Measurements from ENCODE around the gene WWP2. TPM values are rescaled to one million over a fixed set of nuclear protein-coding genes. Genes with fewer than 3 reads are reported as not detected.

Gene WWP2
- total RNA-seq, 1 experiment from 2014 or later = 40.2 TPM

DNA sequence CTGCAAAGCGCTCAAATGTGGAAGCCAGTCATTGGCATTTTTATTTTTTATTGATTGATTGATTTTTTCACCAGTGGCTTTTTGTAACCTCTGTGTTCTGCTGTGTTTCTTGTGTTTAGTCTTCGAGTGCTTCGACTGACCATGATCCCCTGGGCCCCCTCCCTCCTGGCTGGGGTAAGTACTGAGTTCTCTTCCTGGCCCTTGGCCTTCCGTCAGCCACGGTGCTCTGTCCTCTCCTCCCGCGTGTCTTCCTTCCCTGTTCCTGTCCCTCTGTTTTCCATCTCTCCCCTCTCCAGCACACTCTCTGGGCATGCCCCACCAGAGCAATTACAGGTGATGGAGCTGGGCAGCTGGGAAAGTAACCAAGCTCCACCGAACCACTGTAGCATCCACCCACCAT lies 163.2 kb downstream of the WWP2 start:
- H3K9ac ChIP-seq (ENCODE audit: extremely low read depth, insufficient read length, low read length) = no peak overlapping the region
- no peaks in the 10 kb centered on the region for H3K79me2 ChIP-seq (ENCODE audit: insufficient read depth, low read length)
- no peak overlapping the region for H3K27ac ChIP-seq (ENCODE audit: insufficient read length, low read depth, low read length)
- H3K4me1 Mint-ChIP-seq = peaks cover 22 to 40% of the 10 kb centered on the region in 2 experiments
- H2BK15ac ChIP-seq (ENCODE audit: low read depth, low read length) = no peak overlapping the region
- no peak for DNase-seq
- H3K27me3 Mint-ChIP-seq (ENCODE audit: low read depth) = no peaks in the 10 kb centered on the region; the same call in 1 of the 2 replicates
- H4K8ac ChIP-seq (replicated peaks; ENCODE audit: insufficient read length, low read depth, low read length) = no peak overlapping the region
- no peak overlapping the region for H3K56ac ChIP-seq (ENCODE audit: insufficient read length, low read depth, low read length)
- H4K5ac ChIP-seq (ENCODE audit: insufficient read length, low read depth, low read length) = no peak overlapping the region
- no peak overlapping the region for H3K4ac ChIP-seq (ENCODE audit: low read depth, low read length)
- H3K23ac ChIP-seq (ENCODE audit: insufficient read length, low read depth, low read length) = no peak overlapping the region
- H3K27me3 ChIP-seq (ENCODE audit: insufficient read depth, low read length) = no peaks in the 10 kb centered on the region
- H3K27ac Mint-ChIP-seq = peak overlapping the region; percentile 49 to 71 (median 63); a peak in 6 of 7 replicates
- no peak overlapping the region for H3K14ac ChIP-seq (ENCODE audit: insufficient read depth, low read length)
- H3K4me3 Mint-ChIP-seq = no peak overlapping the region
- peaks cover 2 to 15% (median 4%) of the 10 kb centered on the region in 3 experiments; a peak in 4 of 7 replicates for H3K36me3 Mint-ChIP-seq (ENCODE audit: insufficient read depth in 1 of 3, low read depth in 3 of 3)
- H3K4me1 ChIP-seq (ENCODE audit: insufficient read depth, low read length) = peaks cover 6% of the 10 kb centered on the region; the same call in 1 of the 2 replicates
- TF ChIP-seq, protein P1, sequence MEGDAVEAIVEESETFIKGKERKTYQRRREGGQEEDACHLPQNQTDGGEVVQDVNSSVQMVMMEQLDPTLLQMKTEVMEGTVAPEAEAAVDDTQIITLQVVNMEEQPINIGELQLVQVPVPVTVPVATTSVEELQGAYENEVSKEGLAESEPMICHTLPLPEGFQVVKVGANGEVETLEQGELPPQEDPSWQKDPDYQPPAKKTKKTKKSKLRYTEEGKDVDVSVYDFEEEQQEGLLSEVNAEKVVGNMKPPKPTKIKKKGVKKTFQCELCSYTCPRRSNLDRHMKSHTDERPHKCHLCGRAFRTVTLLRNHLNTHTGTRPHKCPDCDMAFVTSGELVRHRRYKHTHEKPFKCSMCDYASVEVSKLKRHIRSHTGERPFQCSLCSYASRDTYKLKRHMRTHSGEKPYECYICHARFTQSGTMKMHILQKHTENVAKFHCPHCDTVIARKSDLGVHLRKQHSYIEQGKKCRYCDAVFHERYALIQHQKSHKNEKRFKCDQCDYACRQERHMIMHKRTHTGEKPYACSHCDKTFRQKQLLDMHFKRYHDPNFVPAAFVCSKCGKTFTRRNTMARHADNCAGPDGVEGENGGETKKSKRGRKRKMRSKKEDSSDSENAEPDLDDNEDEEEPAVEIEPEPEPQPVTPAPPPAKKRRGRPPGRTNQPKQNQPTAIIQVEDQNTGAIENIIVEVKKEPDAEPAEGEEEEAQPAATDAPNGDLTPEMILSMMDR (conservative IDR thresholded peaks at IDR 0.05) = no peak
- H3T11ph ChIP-seq (ENCODE audit: low read length) = no peak overlapping the region
- H3K4me2 ChIP-seq (ENCODE audit: insufficient read depth, insufficient read length, low read length) = no peak overlapping the region
- no peak overlapping the region for H2BK120ac ChIP-seq (ENCODE audit: low read depth, low read length, poor library complexity, severe bottlenecking)
- H3K79me1 ChIP-seq (ENCODE audit: insufficient read depth, low read depth, low read length, poor library complexity, severe bottlenecking) = no peaks in the 10 kb centered on the region
- no peaks in the 10 kb centered on the region for H4K20me1 ChIP-seq (ENCODE audit: control insufficient read depth, insufficient read depth, insufficient read length)
- no peak overlapping the region for H2BK20ac ChIP-seq (ENCODE audit: low read depth, low read length, poor library complexity, severe bottlenecking)
- H2AK5ac ChIP-seq (ENCODE audit: insufficient read length, low read length) = no peak overlapping the region
- no peaks in the 10 kb centered on the region for H3K23me2 ChIP-seq (ENCODE audit: insufficient read length, low read depth, low read length, poor library complexity, severe bottlenecking)
- no peak overlapping the region for H3K18ac ChIP-seq (ENCODE audit: insufficient read length, low read depth, low read length)
- H4K91ac ChIP-seq (ENCODE audit: insufficient read length, low read depth, low read length) = no peak overlapping the region
- no peaks in the 10 kb centered on the region for H3K9me3 ChIP-seq (ENCODE audit: control insufficient read depth, low read depth, low read length)
- no CpG with 5 or more reads among the region's 8 CpGs for WGBS (ENCODE audit: extremely low coverage, insufficient read length, low lambda C conversion rate)
- H2BK12ac ChIP-seq (ENCODE audit: insufficient read length, low read depth, low read length) = no peak overlapping the region
- no peak overlapping the region for H2BK5ac ChIP-seq (ENCODE audit: insufficient read length, low read length)
- H3K9me3 Mint-ChIP-seq = no peaks in the 10 kb centered on the region
- H2AFZ ChIP-seq (ENCODE audit: low read length) = no peak overlapping the region

Data from H9 (cell line).